WTC11 (cell line): ENCODE data around the gene HK2. TPM values are rescaled to one million over a fixed set of nuclear protein-coding genes. Genes with fewer than 3 reads are reported as not detected.

Experiments
- ATAC-seq: fragments of 200-7000 bp; cut with Tn5 transposase; 2 replicates; pipeline ENCODE4 v1.10.0; 2021; ENCODE audit warnings: mild to moderate bottlenecking, moderate library complexity
- CTCF ChIA-PET: fragments of 300-600 bp; sonication (Branson Sonifier 250); formaldehyde crosslinking; loops from one replicate; lab custom pipeline; 2021; ENCODE audit warnings: antibody characterized with exemption; lab: Charles Lee
- POLR2A ChIA-PET: fragments of 350-600 bp; sonication (Branson Sonifier 250); formaldehyde crosslinking; loops from one replicate; lab custom pipeline; 2021; ENCODE audit warnings: antibody characterized with exemption; lab: Charles Lee
- DNase-seq: peaks from one replicate; pipeline ENCODE4 v3.0.0; 2021; ENCODE audit warnings: low spot score
- H3K27ac Mint-ChIP-seq: 2 replicates; pipeline ENCODE4 v1.8.0; 2021; ENCODE audit warnings: mixed read lengths
- H3K27me3 Mint-ChIP-seq: 2 replicates; pipeline ENCODE4 v1.8.0; 2021; ENCODE audit warnings: low read depth, mild to moderate bottlenecking, moderate library complexity, mixed read lengths
- H3K36me3 Mint-ChIP-seq: 2 replicates; pipeline ENCODE4 v1.8.0; 2021; ENCODE audit warnings: mixed read lengths
- H3K4me1 Mint-ChIP-seq: 2 replicates; pipeline ENCODE4 v1.8.0; 2022; ENCODE audit warnings: mixed read lengths
- H3K4me3 Mint-ChIP-seq: 2 replicates; pipeline ENCODE4 v1.8.0; 2021; ENCODE audit warnings: mild to moderate bottlenecking, moderate library complexity, mixed read lengths
- H3K9me3 Mint-ChIP-seq: 2 replicates; pipeline ENCODE4 v1.8.0; 2021; ENCODE audit warnings: mixed read lengths
- CREM ChIP-seq: sonication (generic); formaldehyde crosslinking; IDR thresholded peaks from 2 replicates; pipeline ENCODE4 v1.8.1; 2022; ENCODE audit warnings: mild to moderate bottlenecking, missing genetic modification reagents, moderate library complexity
- EMX1 ChIP-seq: fragments of 250-450 bp; sonication (Bioruptor Pico); IDR thresholded peaks from 2 replicates; pipeline ENCODE4 v1.8.0; 2021; ENCODE audit warnings: mild to moderate bottlenecking
- FOXP4 ChIP-seq: sonication (generic); formaldehyde crosslinking; IDR thresholded peaks from 2 replicates; pipeline ENCODE4 v1.8.0; 2022; ENCODE audit warnings: mild to moderate bottlenecking, missing genetic modification reagents
- GABPB1 ChIP-seq: sonication (generic); formaldehyde crosslinking; IDR thresholded peaks from 2 replicates; pipeline ENCODE4 v1.8.1; 2023; ENCODE audit warnings: mild to moderate bottlenecking, missing genetic modification reagents
- GRHL2 ChIP-seq: fragments of 250-450 bp; sonication (Bioruptor Pico); IDR thresholded peaks from 2 replicates; pipeline ENCODE4 v1.8.0; 2022; ENCODE audit warnings: mild to moderate bottlenecking, moderate library complexity; ENCODE audit not compliant: insufficient replicate concordance, severe bottlenecking
- MYBL2 ChIP-seq: sonication (generic); formaldehyde crosslinking; IDR thresholded peaks from 2 replicates; pipeline ENCODE4 v1.8.1; 2023; ENCODE audit warnings: mild to moderate bottlenecking, moderate library complexity, missing genetic modification reagents
- NR1H2 ChIP-seq: sonication (generic); formaldehyde crosslinking; IDR thresholded peaks from 2 replicates; pipeline ENCODE4 v1.9.0; 2021; ENCODE audit warnings: mild to moderate bottlenecking, moderate library complexity, missing genetic modification reagents
- OVOL2 ChIP-seq: fragments of 250-450 bp; sonication (Bioruptor Pico); IDR thresholded peaks from 2 replicates; pipeline ENCODE4 v1.9.0; 2021; ENCODE audit warnings: mild to moderate bottlenecking, borderline replicate concordance
- PREB ChIP-seq: sonication (generic); formaldehyde crosslinking; IDR thresholded peaks from 2 replicates; pipeline ENCODE4 v1.8.1; 2022; ENCODE audit warnings: mild to moderate bottlenecking, missing genetic modification reagents, moderate library complexity, borderline replicate concordance
- PRRX2 ChIP-seq: fragments of 250-450 bp; sonication (Bioruptor Pico); IDR thresholded peaks from 2 replicates; pipeline ENCODE4 v1.8.0; 2021; ENCODE audit warnings: mild to moderate bottlenecking
- RELA ChIP-seq: sonication (generic); formaldehyde crosslinking; IDR thresholded peaks from 2 replicates; pipeline ENCODE4 v1.8.1; 2022; ENCODE audit warnings: missing genetic modification reagents, mild to moderate bottlenecking, borderline replicate concordance
- SOX15 ChIP-seq: fragments of 250-450 bp; sonication (Bioruptor Pico); IDR thresholded peaks from 2 replicates; pipeline ENCODE4 v1.9.0; 2021; ENCODE audit warnings: mild to moderate bottlenecking
- STAT6 ChIP-seq: sonication (generic); formaldehyde crosslinking; conservative IDR thresholded peaks from 2 replicates; pipeline ENCODE4 v1.8.1; 2023; ENCODE audit warnings: mild to moderate bottlenecking, low read depth, missing genetic modification reagents, moderate library complexity
- TEAD4 ChIP-seq: sonication (generic); formaldehyde crosslinking; IDR thresholded peaks from 2 replicates; pipeline ENCODE4 v1.8.0; 2022; ENCODE audit warnings: mild to moderate bottlenecking, missing genetic modification reagents
- ZNF232 ChIP-seq: sonication (generic); formaldehyde crosslinking; IDR thresholded peaks from 2 replicates; pipeline ENCODE4 v1.8.0; 2022; ENCODE audit warnings: mild to moderate bottlenecking, missing genetic modification reagents
- total RNA-seq: library from RNA; stranded (reverse); gene quantifications from 3 replicates; pipeline ENCODE4 v1.2.3, GENCODE V29; 2021

The HK2 gene
- total RNA-seq, 1 experiment from 2014 or later, result 61.6 TPM

GRCh38 chr2:74939919-74940812, 106.2 kb downstream of the HK2 start:
- ChIA-PET CTCF (no interaction called here), POLR2A (no interaction called here)
- no peaks in the 10 kb centered on the region for H3K27me3 Mint-ChIP-seq
- no peak overlapping the region for H3K27ac Mint-ChIP-seq
- no peaks in the 10 kb centered on the region for H3K36me3 Mint-ChIP-seq
- H3K4me1 Mint-ChIP-seq, result no peaks in the 10 kb centered on the region
- ATAC-seq, result no peak
- no peak overlapping the region for H3K4me3 Mint-ChIP-seq
- TF ChIP-seq OVOL2 (CRISPR knock-in tag) (no peak), GABPB1 (CRISPR knock-in tag) (peak; percentile 73; the same call in 1 of the 2 replicates)
- no peak for DNase-seq
- no peaks in the 10 kb centered on the region for H3K9me3 Mint-ChIP-seq

GRCh38 chr2:74941284-74941683, 107.4 kb downstream of the HK2 start:
- ChIA-PET POLR2A (no interaction called here), CTCF (no interaction called here)
- ATAC-seq (no peak), DNase-seq (no peak)
- Mint-ChIP-seq H3K27me3 (no peaks in the 10 kb centered on the region), H3K4me3 (no peak overlapping the region), H3K4me1 (no peaks in the 10 kb centered on the region), H3K9me3 (no peaks in the 10 kb centered on the region), H3K27ac (no peak overlapping the region), H3K36me3 (no peaks in the 10 kb centered on the region)
- TF ChIP-seq FOXP4 (CRISPR knock-in tag), result no peak
- no peak for TF ChIP-seq PREB (CRISPR knock-in tag)
- no peak for TF ChIP-seq ZNF232
- TF ChIP-seq MYBL2, result no peak
- no peak for TF ChIP-seq RELA (CRISPR knock-in tag)

GRCh38 chr2:74942263-74942662, 108.3 kb downstream of the HK2 start:
- H3K27ac Mint-ChIP-seq, result no peak overlapping the region
- no peak overlapping the region for H3K4me3 Mint-ChIP-seq
- TF ChIP-seq SOX15 (CRISPR knock-in tag) (no peak), PRRX2 (CRISPR knock-in tag) (no peak), TEAD4 (CRISPR knock-in tag) (no peak), GRHL2 (CRISPR knock-in tag) (no peak), NR1H2 (CRISPR knock-in tag) (no peak), EMX1 (CRISPR knock-in tag) (no peak), CREM (CRISPR knock-in tag) (no peak), STAT6 (CRISPR knock-in tag) (no peak)
- TF ChIP-seq, all 79 proteins: peak for 0
- ChIA-PET CTCF (no interaction called here), POLR2A (no interaction called here)
- Mint-ChIP-seq H3K4me1 (peaks cover under 1% of the 10 kb centered on the region), H3K9me3 (peaks cover 8% of the 10 kb centered on the region), H3K36me3 (peaks cover 5% of the 10 kb centered on the region; the same call in 1 of the 2 replicates), H3K27me3 (no peaks in the 10 kb centered on the region)
- ATAC-seq (peak; percentile 68), DNase-seq (no peak)

Other genes starting within 250 kb of the HK2 start
- gene M1AP, start 185.8 kb upstream of the HK2 start, total RNA-seq, result 5.9 to 9.2 TPM (median 8.5 TPM) in 3 replicates
- gene SEMA4F, start 179.9 kb upstream of the HK2 start, total RNA-seq, result 5.7 to 7.4 TPM (median 6.3 TPM) in 3 replicates
- gene POLE4, start 124.5 kb downstream of the HK2 start, total RNA-seq, result 31.5 to 36.4 TPM (median 35.2 TPM) in 3 replicates